NCI-H128 (cell line): ENCODE results near the gene BID.

ENCODE experiments used
- DNase-seq: peaks from one replicate; lab custom pipeline; 2025; ENCODE audit not compliant: unreplicated experiment; lab: John Stamatoyannopoulos, UW

Gene BID

GRCh38 chr22:17739196-17739975 is 34.9 kb downstream of the BID start:
- no peak for DNase-seq

GRCh38 chr22:17738386-17739128 is 35.7 kb downstream of the BID start:
- no peak for DNase-seq

GRCh38 chr22:17734187-17734586 is 40.1 kb downstream of the BID start:
- DNase-seq = no peak

- DNase-seq = no peak
Measured at GRCh38 chr22:17733466-17733865, 40.8 kb downstream of the BID start.

- no peak for DNase-seq
Measured at GRCh38 chr22:17732251-17732854, 41.9 kb downstream of the BID start.

GRCh38 chr22:17729561-17729960 is 44.7 kb downstream of the BID start:
- no peak for DNase-seq

GRCh38 chr22:17728786-17729185 is 45.5 kb downstream of the BID start:
- DNase-seq = no peak

- no peak for DNase-seq
Measured at GRCh38 chr22:17726928-17727897, 47.1 kb downstream of the BID start.

- DNase-seq = no peak
Measured at GRCh38 chr22:17726006-17726927, 48.0 kb downstream of the BID start.

- no peak for DNase-seq
Measured at GRCh38 chr22:17725500-17725796, 48.8 kb downstream of the BID start.

GRCh38 chr22:17724678-17725499 is 49.4 kb downstream of the BID start:
- DNase-seq = no peak

GRCh38 chr22:17724241-17724640 is 50.0 kb downstream of the BID start:
- no peak for DNase-seq

GRCh38 chr22:17719911-17720310 is 54.4 kb downstream of the BID start:
- no peak for DNase-seq

GRCh38 chr22:17717708-17718107 is 56.6 kb downstream of the BID start:
- no peak for DNase-seq

- DNase-seq = no peak
Measured at GRCh38 chr22:17716529-17716928, 57.7 kb downstream of the BID start.

- no peak for DNase-seq
Measured at GRCh38 chr22:17712441-17712840, 61.8 kb downstream of the BID start.

GRCh38 chr22:17710023-17710422 is 64.2 kb downstream of the BID start:
- no peak for DNase-seq

GRCh38 chr22:17707526-17707925 is 66.7 kb downstream of the BID start:
- DNase-seq = no peak

GRCh38 chr22:17706947-17707346 is 67.3 kb downstream of the BID start:
- DNase-seq = no peak
